Common myeloid progenitor, CD34-positive (primary cell): ENCODE results near the gene FAM13A.

Experiments used
- CTCF ChIA-PET: fragments of 350-600 bp; sonication (Branson Sonifier 250); formaldehyde crosslinking; loops from one replicate; lab custom pipeline; 2021; ENCODE audit warnings: antibody characterized with exemption; lab: Charles Lee
- POLR2A ChIA-PET: fragments of 350-600 bp; sonication (Branson Sonifier 250); formaldehyde crosslinking; loops from one replicate; lab custom pipeline; 2021; ENCODE audit warnings: antibody characterized with exemption; lab: Charles Lee
- DNase-seq, 3 donors: peaks; one replicate each; pipeline versions ENCODE4 v3.0.0 to v3.0.0-alpha.2; 2013
- H3K27ac ChIP-seq, 2 experiments: 1 replicate in 1 of 2; 2 replicates in 1 of 2; pipeline ENCODE4 v1.7.0; 2013; ENCODE audit warnings: inconsistent platforms in 2 of 2, low read length in 2 of 2, mild to moderate bottlenecking in 2 of 2, low read depth in 1 of 2, moderate library complexity in 1 of 2; ENCODE audit not compliant: severe bottlenecking in 2 of 2, insufficient read depth in 1 of 2, poor library complexity in 1 of 2
- H3K27me3 ChIP-seq, 5 experiments: replicated peaks in 2 of 5; 1 replicate in 3 of 5; 2 replicates in 2 of 5; pipeline versions ENCODE4 v1.6.1 to v1.7.0; 2013; ENCODE audit warnings: low read length in 4 of 5, mild to moderate bottlenecking in 2 of 5, moderate library complexity in 2 of 5, inconsistent platforms in 1 of 5; ENCODE audit not compliant: insufficient read depth in 5 of 5, control insufficient read depth in 4 of 5
- H3K36me3 ChIP-seq, 4 experiments: 1 replicate in 2 of 4; 2 replicates in 2 of 4; pipeline versions ENCODE4 v1.6.1 to v1.7.0; 2013; ENCODE audit warnings: low read length in 3 of 4, control low read depth in 1 of 4, mild to moderate bottlenecking in 1 of 4; ENCODE audit not compliant: control insufficient read depth in 4 of 4, insufficient read depth in 4 of 4
- H3K4me1 ChIP-seq, 4 experiments: 1 replicate in 3 of 4; 2 replicates in 1 of 4; pipeline versions ENCODE4 v1.6.1 to v1.7.1; 2013; ENCODE audit warnings: low read length in 3 of 4, mild to moderate bottlenecking in 3 of 4, control low read depth in 1 of 4, inconsistent platforms in 1 of 4, moderate library complexity in 1 of 4; ENCODE audit not compliant: control insufficient read depth in 4 of 4, insufficient read depth in 4 of 4; ENCODE audit errors: control extremely low read depth in 1 of 4
- H3K4me3 ChIP-seq, 7 experiments: 1 replicate in 4 of 7; 2 replicates in 3 of 7; pipeline versions ENCODE4 v1.5.1 to v1.7.0; 2013; ENCODE audit warnings: mild to moderate bottlenecking in 7 of 7, low read length in 6 of 7, moderate library complexity in 6 of 7, inconsistent platforms in 2 of 7, low read depth in 2 of 7, control low read depth in 1 of 7; ENCODE audit not compliant: insufficient read depth in 4 of 7, control insufficient read depth in 1 of 7; ENCODE audit errors: extremely low read depth in 1 of 7
- H3K9me3 ChIP-seq, 5 experiments: 1 replicate in 4 of 5; 2 replicates in 1 of 5; pipeline versions ENCODE4 v1.6.1 to v1.7.1; 2013; ENCODE audit warnings: low read length in 4 of 5, mild to moderate bottlenecking in 2 of 5, inconsistent platforms in 1 of 5, low read depth in 1 of 5, moderate library complexity in 1 of 5; ENCODE audit not compliant: control insufficient read depth in 4 of 5, insufficient read depth in 2 of 5; ENCODE audit errors: control extremely low read depth in 1 of 5
- WGBS: methylation state at CpG from one replicate; pipeline ENCODE4 v1.1.5; 2013; ENCODE audit not compliant: insufficient coverage; 5-methylcytosine and 5-hydroxymethylcytosine counted together

The FAM13A gene

DNA sequence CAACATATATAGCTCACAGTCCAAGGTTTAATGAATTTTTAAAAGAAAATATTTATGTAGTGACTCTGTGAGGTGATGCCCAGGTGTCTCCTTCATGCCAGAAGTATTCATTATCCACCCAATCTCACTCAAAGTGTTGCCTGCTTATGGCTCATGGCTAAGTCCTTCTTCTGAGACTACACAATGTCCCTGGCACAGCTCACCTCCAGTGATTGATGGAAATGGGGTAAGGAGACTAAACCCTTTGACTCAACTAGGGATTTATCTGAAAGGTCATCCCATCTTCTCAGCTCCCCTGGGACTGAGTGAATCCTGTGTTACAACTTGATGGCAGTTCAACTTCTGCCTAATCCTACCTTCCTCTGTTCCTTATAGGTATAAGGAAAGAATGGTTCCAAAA lies 74.2 kb downstream of the FAM13A start:
- no peak overlapping the region for H3K4me3 ChIP-seq
- CTCF ChIA-PET: no interaction called here
- no peaks in the 10 kb centered on the region for H3K4me1 ChIP-seq
- H3K27ac ChIP-seq: no peak overlapping the region
- DNase-seq: no peak
- H3K36me3 ChIP-seq: peaks cover 0 to 12% (median 4%) of the 10 kb centered on the region in 4 experiments
- peaks cover 0 to 6% (median 0%) of the 10 kb centered on the region in 5 experiments for H3K9me3 ChIP-seq
- POLR2A ChIA-PET: no interaction called here
- no peaks in the 10 kb centered on the region for H3K27me3 ChIP-seq

DNA sequence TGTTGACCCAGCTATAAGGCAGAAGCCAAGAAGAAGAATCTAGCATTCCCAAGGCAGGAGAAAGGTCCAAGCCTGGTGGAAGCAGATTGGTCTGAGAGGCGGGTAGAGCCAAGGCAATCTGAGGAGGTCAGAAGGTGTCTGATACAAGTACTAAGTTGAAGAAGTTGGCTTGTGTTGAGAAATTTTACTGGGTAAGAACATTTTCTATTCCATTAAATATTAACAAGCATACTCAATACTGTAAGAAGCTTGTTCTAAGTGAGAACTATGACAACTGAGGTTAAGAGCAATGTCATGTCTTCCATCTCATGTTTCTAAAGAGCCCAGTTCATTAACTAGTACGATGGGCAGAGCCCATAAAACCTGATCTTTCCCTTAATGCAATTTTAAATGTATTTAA lies 75.0 kb downstream of the FAM13A start:
- ChIA-PET POLR2A (no interaction called here), CTCF (no interaction called here)
- WGBS: no CpG with 5 or more reads among the region's 2 CpGs
- H3K27me3 ChIP-seq: no peaks in the 10 kb centered on the region
- no peak overlapping the region for H3K4me3 ChIP-seq
- no peak for DNase-seq
- H3K4me1 ChIP-seq: no peaks in the 10 kb centered on the region
- H3K27ac ChIP-seq: no peak overlapping the region
- peaks cover 0 to 2% (median 0%) of the 10 kb centered on the region in 5 experiments for H3K9me3 ChIP-seq
- peaks cover 0 to 11% (median 4%) of the 10 kb centered on the region in 4 experiments for H3K36me3 ChIP-seq

DNA sequence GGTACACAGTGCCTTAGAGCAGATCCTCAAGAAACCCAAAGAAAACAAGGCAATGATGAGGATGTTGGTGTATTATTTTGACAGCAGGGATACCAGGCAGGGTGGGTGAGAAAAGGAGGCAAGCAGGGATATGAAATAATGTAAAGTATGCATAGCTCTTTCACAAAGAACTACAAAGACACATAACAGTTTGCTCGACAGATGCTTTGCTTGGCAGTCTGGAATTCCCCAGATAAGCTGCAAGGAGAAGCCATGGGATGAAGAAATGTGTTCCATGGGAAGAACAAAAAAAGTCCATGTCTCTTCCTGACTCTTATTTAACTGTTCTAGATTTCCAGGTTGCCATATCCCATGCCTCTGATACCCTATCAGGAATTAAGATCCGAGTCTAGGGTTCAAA lies 75.4 kb downstream of the FAM13A start:
- 96% methylated on average over 2 of the region's 2 CpGs for WGBS
- no peak for DNase-seq
- H3K4me1 ChIP-seq: no peaks in the 10 kb centered on the region
- H3K36me3 ChIP-seq: peaks cover 0 to 9% (median 3%) of the 10 kb centered on the region in 4 experiments
- POLR2A ChIA-PET: no interaction called here
- H3K27me3 ChIP-seq: no peaks in the 10 kb centered on the region
- H3K9me3 ChIP-seq: no peaks in the 10 kb centered on the region
- H3K4me3 ChIP-seq: no peak overlapping the region
- no peak overlapping the region for H3K27ac ChIP-seq
- CTCF ChIA-PET: no interaction called here

DNA sequence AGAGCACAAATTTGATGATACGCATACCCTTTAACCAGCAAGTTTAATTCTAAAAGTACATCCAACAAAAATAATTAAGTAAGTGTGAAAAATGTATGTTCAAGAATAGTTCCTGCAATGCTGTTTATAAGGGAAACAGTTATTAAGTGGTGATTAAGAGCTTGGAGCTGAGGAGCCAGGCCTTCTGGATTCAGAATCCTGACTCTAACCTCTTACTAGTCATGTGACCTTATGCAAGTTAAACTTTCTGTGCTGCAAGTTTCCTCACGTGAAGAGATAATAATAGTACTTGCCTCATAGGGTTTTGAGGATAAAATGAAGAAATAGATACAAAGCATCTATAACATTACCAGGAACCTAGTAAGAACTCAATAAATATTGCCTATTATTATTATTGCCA lies 77.7 kb downstream of the FAM13A start:
- CTCF ChIA-PET: interaction anchor here (0.6 kb wide), 1 partner anchor 169 kb away, joined by 3 read pairs; no protein-coding TSS in a partner anchor
- H3K9me3 ChIP-seq: peaks cover 0 to 5% (median 0%) of the 10 kb centered on the region in 5 experiments
- no peak for DNase-seq

DNA sequence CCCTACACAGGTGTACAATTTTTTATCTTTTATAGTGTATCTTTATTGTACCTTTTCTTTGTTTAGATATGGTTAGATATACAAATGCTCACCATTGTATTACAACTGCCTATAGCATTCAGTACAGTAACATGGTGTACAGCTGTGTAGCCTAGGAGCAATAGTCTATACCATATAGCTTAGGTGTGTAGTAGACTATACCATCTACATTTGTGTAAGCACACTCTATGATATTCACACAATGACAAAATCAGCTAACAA lies 80.3 kb downstream of the FAM13A start:
- no peak overlapping the region for H3K4me3 ChIP-seq
- no peaks in the 10 kb centered on the region for H3K4me1 ChIP-seq
- no peaks in the 10 kb centered on the region for H3K27me3 ChIP-seq
- peaks cover 0 to 5% (median 3%) of the 10 kb centered on the region in 4 experiments for H3K36me3 ChIP-seq
- peaks cover 2 to 17% (median 3%) of the 10 kb centered on the region in 5 experiments for H3K9me3 ChIP-seq
- CTCF ChIA-PET: no interaction called here
- no peak overlapping the region for H3K27ac ChIP-seq
- DNase-seq: no peak
- POLR2A ChIA-PET: no interaction called here

More for the DNA sequence above, 77.7 kb downstream of the FAM13A start:
- Histone ChIP-seq H3K4me1 (no peaks in the 10 kb centered on the region), H3K4me3 (no peak overlapping the region), H3K36me3 (peaks cover 0 to 4% (median 3%) of the 10 kb centered on the region in 4 experiments), H3K27ac (no peak overlapping the region), H3K27me3 (no peaks in the 10 kb centered on the region)
- POLR2A ChIA-PET: interaction anchor here (0.7 kb wide), 1 partner anchor 22 kb away, joined by 3 read pairs; no protein-coding TSS in a partner anchor
- WGBS: no CpG with 5 or more reads among the region's 2 CpGs

DNA sequence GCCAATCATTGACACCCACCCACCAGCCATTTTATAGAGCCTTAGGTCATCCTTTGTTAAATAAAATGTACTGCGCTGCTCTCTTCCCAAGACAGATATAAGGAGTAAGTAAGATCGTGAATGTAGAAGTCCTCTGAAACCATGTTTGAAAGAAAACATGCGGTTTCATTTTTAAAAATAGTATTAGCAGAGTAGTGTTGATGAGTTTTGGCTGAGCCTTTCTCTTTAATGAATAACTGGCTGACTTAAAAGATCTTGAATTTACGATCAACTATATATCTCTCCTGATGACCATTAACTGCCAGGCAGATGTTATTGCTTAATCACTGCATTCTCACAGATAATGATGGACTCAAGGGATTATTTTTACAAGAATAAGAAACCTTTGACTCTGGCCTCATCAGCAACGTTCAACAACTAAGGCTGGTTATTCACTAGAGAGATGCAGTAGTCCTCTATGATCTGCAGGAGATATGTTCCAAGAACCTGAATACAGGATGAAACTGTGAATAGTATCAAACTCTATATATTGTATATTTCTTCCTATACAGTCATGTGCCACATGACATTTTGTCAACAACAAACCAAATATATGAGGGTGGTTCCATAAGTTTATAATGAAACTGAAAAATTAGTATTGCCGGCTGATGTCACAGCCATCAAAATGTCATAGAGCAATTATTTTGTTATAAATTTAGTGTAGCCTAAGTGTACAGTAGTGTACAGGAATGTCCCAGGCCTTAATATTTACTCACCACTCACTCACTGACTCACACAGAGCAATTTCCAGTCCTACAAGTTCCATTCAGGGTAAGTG lies 80.8 kb downstream of the FAM13A start:
- no peaks in the 10 kb centered on the region for H3K27me3 ChIP-seq
- no peak overlapping the region for H3K4me3 ChIP-seq
- WGBS: 100% methylated on average over 1 of the region's 6 CpGs
- POLR2A ChIA-PET: no interaction called here
- H3K27ac ChIP-seq: no peak overlapping the region
- H3K36me3 ChIP-seq: peaks cover 0 to 5% (median 3%) of the 10 kb centered on the region in 4 experiments
- peaks cover 2 to 17% (median 3%) of the 10 kb centered on the region in 5 experiments for H3K9me3 ChIP-seq
- CTCF ChIA-PET: no interaction called here
- no peaks in the 10 kb centered on the region for H3K4me1 ChIP-seq
- DNase-seq: no peak

DNA sequence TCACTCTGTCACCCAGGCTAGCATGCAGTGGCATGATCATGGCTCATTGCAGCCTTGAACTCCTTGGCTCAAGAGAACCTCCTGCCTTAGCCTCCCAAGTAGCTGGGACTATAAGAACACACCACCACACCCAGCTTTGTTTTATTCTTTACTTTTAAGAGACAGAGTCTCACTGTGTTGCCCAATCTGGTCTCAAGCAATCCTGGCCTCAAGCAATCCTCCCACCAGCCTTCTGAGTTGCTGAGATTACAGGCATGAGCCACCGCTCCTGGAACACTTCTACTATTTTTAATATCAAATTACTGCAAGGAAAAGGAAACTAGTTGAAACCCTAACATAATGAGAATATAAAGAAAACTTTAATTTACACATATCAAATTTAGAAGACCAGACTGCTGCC lies 85.4 kb downstream of the FAM13A start:
- ChIA-PET POLR2A (no interaction called here), CTCF (no interaction called here)
- no peak for DNase-seq
- WGBS: no CpG with 5 or more reads among the region's 1 CpG
- Histone ChIP-seq H3K4me1 (no peaks in the 10 kb centered on the region), H3K27me3 (no peaks in the 10 kb centered on the region), H3K36me3 (peaks cover 0 to 5% (median 2%) of the 10 kb centered on the region in 4 experiments), H3K9me3 (peaks cover 2 to 17% (median 3%) of the 10 kb centered on the region in 5 experiments), H3K27ac (no peak overlapping the region), H3K4me3 (no peak overlapping the region)
